ENCODE data around the gene RDH13.

- TF ChIP-seq EP300 (IDR thresholded peaks at IDR 0.05) (no peak), POLR2AphosphoS5 (IDR thresholded peaks at IDR 0.05) (no peak), CTCF (IDR thresholded peaks at IDR 0.05) (no peak)
Observed at GRCh38 chr19:55018216-55018615, 44.7 kb downstream of the RDH13 start.
